ENCODE data around the gene WNK3.

DNA sequence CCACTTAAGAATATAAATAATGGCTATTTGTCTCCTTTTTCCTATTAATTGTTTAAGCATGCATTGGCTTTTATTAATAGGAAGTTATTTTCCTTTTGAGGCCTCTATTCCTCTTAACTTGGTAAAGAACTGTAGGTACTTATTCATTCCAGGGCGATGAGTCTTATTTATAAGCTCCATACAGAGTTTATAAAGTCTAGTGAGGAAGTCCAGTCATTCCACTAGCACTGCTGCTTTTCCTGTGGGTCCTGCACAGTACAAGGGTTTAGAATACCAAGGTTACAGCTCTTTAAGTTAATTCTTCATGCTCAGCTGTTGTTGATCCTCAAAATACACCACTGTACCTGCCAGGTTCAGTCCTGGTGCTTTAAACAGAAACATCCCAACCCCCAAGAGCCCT, 28.5 kb upstream of the WNK3 start:
- no peak for TF ChIP-seq EZH2 (IDR thresholded peaks at IDR 0.05; ENCODE audit: insufficient read depth, poor library complexity, severe bottlenecking)
- no peak for TF ChIP-seq EZH2phosphoT487 (IDR thresholded peaks at IDR 0.05; ENCODE audit: insufficient read depth, low read depth)
